ENCODE measurements around the gene GSDME. TPM values are rescaled to one million over a fixed set of nuclear protein-coding genes. Genes with fewer than 3 reads are reported as not detected.

Gene GSDME
- polyA plus RNA-seq, 1 experiment: 63.8 TPM

- CTCF ChIA-PET: interaction anchor here (0.9 to 2.5 kb wide), 4 partner anchors 110 to 395 kb away, joined by 3 to 15 read pairs (median 8); no protein-coding TSS in a partner anchor
- Histone ChIP-seq H3K27ac (ENCODE audit: low read depth, low read length) (no peak overlapping the region), H3K4me3 (ENCODE audit: low read depth, low read length) (no peak overlapping the region), H3K9me3 (ENCODE audit: control insufficient read depth, insufficient read depth, low read length) (no peaks in the 10 kb centered on the region), H3K27me3 (ENCODE audit: control insufficient read depth, insufficient read depth, low read length) (no peaks in the 10 kb centered on the region)
- no peak for DNase-seq (ENCODE audit: low read depth, low spot score)
- POLR2A ChIA-PET: interaction anchor here (0.6 to 1.4 kb wide), 2 partner anchors 24 to 55 kb away, joined by 3 to 7 read pairs; no protein-coding TSS in a partner anchor
- TF ChIP-seq, protein P1, sequence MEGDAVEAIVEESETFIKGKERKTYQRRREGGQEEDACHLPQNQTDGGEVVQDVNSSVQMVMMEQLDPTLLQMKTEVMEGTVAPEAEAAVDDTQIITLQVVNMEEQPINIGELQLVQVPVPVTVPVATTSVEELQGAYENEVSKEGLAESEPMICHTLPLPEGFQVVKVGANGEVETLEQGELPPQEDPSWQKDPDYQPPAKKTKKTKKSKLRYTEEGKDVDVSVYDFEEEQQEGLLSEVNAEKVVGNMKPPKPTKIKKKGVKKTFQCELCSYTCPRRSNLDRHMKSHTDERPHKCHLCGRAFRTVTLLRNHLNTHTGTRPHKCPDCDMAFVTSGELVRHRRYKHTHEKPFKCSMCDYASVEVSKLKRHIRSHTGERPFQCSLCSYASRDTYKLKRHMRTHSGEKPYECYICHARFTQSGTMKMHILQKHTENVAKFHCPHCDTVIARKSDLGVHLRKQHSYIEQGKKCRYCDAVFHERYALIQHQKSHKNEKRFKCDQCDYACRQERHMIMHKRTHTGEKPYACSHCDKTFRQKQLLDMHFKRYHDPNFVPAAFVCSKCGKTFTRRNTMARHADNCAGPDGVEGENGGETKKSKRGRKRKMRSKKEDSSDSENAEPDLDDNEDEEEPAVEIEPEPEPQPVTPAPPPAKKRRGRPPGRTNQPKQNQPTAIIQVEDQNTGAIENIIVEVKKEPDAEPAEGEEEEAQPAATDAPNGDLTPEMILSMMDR (IDR thresholded peaks at IDR 0.05; ENCODE audit: low read depth, low read length): no peak
Observed at GRCh38 chr7:24703296-24703695, 54.0 kb downstream of the GSDME start.

DNA sequence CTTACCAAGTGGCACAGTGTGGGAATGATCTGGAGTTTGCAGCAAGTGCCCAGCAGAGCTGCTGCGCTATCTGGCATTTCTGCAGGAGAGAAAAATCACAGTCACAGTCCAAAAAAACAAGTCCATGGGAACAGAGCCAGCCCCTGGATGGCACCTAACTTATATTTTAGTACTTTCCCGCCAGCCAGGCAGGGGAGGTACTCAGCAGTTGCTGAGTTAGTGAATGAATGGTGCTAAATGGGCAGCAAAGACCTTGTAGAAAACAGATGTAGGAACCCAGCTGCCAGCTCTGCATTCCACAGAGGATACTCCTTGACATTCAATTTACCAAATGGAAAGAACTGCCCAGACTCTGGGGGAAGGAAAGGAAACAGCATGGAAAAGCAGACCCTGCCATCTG is 54.5 kb downstream of the GSDME start:
- TF ChIP-seq, protein P1 (IDR thresholded peaks at IDR 0.05; ENCODE audit: low read depth, low read length): no peak
- no peak for DNase-seq (ENCODE audit: low read depth, low spot score)
- Histone ChIP-seq H3K9me3 (ENCODE audit: control insufficient read depth, insufficient read depth, low read length) (no peaks in the 10 kb centered on the region), H3K27me3 (ENCODE audit: control insufficient read depth, insufficient read depth, low read length) (no peaks in the 10 kb centered on the region), H3K27ac (ENCODE audit: low read depth, low read length) (no peak overlapping the region), H3K4me3 (ENCODE audit: low read depth, low read length) (no peak overlapping the region)
- CTCF ChIA-PET: interaction anchor here (1.2 to 2.5 kb wide), 3 partner anchors 110 to 396 kb away, joined by 4 to 15 read pairs (median 11); no protein-coding TSS in a partner anchor
- POLR2A ChIA-PET: interaction anchor here (1.4 kb wide), 1 partner anchor 55 kb away, joined by 3 read pairs; no protein-coding TSS in a partner anchor

GRCh38 chr7:24701261-24702235 is 55.7 kb downstream of the GSDME start:
- ChIA-PET POLR2A (interaction anchor here (0.6 kb wide), 1 partner anchor 110 kb away, joined by 5 read pairs; no protein-coding TSS in a partner anchor), CTCF (interaction anchor here (0.6 to 2.5 kb wide), 6 partner anchors 35 to 397 kb away, joined by 3 to 15 read pairs (median 5); no protein-coding TSS in a partner anchor)
- H3K27me3 ChIP-seq (ENCODE audit: control insufficient read depth, insufficient read depth, low read length): no peaks in the 10 kb centered on the region
- no peaks in the 10 kb centered on the region for H3K9me3 ChIP-seq (ENCODE audit: control insufficient read depth, insufficient read depth, low read length)
- no peak overlapping the region for H3K4me3 ChIP-seq (ENCODE audit: low read depth, low read length)
- peak overlapping the region; percentile 66 for H3K27ac ChIP-seq (ENCODE audit: low read depth, low read length)
- peak; percentile 92 for DNase-seq (ENCODE audit: low read depth, low spot score)
- TF ChIP-seq, protein P1 (IDR thresholded peaks at IDR 0.05; ENCODE audit: low read depth, low read length): no peak

- Histone ChIP-seq H3K9me3 (ENCODE audit: control insufficient read depth, insufficient read depth, low read length) (no peaks in the 10 kb centered on the region), H3K4me3 (ENCODE audit: low read depth, low read length) (no peak overlapping the region), H3K27ac (ENCODE audit: low read depth, low read length) (peak overlapping the region; percentile 24), H3K27me3 (ENCODE audit: control insufficient read depth, insufficient read depth, low read length) (no peaks in the 10 kb centered on the region)
- TF ChIP-seq, protein P1 (IDR thresholded peaks at IDR 0.05; ENCODE audit: low read depth, low read length): no peak
- CTCF ChIA-PET: interaction anchor here (0.6 to 2.5 kb wide), 2 partner anchors 63 to 393 kb away, joined by 4 to 15 read pairs; no protein-coding TSS in a partner anchor
- DNase-seq (ENCODE audit: low read depth, low spot score): no peak
- POLR2A ChIA-PET: interaction anchor here (0.6 kb wide), 1 partner anchor 111 kb away, joined by 5 read pairs; no protein-coding TSS in a partner anchor
Observed at GRCh38 chr7:24700521-24701260, 56.6 kb downstream of the GSDME start.

Measured in AG04450 (cell line).